Measurements from ENCODE around the gene TLR10.

- TF ChIP-seq MAX (IDR thresholded peaks at IDR 0.05; ENCODE audit: insufficient read depth, insufficient read length) (no peak), POLR2A (IDR thresholded peaks at IDR 0.05; ENCODE audit: low read depth, low read length) (no peak), EZH2 (IDR thresholded peaks at IDR 0.05; ENCODE audit: borderline replicate concordance, low read depth, low read length, severe bottlenecking) (no peak), POLR2AphosphoS5 (IDR thresholded peaks at IDR 0.05; ENCODE audit: insufficient read depth, low read depth, low read length) (no peak)
- TF ChIP-seq, protein P1, sequence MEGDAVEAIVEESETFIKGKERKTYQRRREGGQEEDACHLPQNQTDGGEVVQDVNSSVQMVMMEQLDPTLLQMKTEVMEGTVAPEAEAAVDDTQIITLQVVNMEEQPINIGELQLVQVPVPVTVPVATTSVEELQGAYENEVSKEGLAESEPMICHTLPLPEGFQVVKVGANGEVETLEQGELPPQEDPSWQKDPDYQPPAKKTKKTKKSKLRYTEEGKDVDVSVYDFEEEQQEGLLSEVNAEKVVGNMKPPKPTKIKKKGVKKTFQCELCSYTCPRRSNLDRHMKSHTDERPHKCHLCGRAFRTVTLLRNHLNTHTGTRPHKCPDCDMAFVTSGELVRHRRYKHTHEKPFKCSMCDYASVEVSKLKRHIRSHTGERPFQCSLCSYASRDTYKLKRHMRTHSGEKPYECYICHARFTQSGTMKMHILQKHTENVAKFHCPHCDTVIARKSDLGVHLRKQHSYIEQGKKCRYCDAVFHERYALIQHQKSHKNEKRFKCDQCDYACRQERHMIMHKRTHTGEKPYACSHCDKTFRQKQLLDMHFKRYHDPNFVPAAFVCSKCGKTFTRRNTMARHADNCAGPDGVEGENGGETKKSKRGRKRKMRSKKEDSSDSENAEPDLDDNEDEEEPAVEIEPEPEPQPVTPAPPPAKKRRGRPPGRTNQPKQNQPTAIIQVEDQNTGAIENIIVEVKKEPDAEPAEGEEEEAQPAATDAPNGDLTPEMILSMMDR (IDR thresholded peaks at IDR 0.05; ENCODE audit: extremely low read depth in 1 of 2, insufficient read depth in 1 of 2, low read depth in 1 of 2, low read length in 2 of 2), result no peak
Measured at GRCh38 chr4:38785901-38786402, 3.2 kb upstream of the TLR10 start.

Data from endothelial cell of umbilical vein (primary cell).